H54 (cell line): ENCODE data around the gene EMD.
A peak's percentile ranks its signal among the peaks of the same experiment; 100 is the strongest.

Source experiments
- DNase-seq: peaks from one replicate; pipeline ENCODE4 v3.0.0; 2011; ENCODE audit warnings: low spot score, mixed read lengths; ENCODE audit not compliant: insufficient read length
- FAIRE-seq: peaks from 3 replicates; lab custom pipeline; 2011; peaks lifted over from hg19 to GRCh38; lab: Jason Lieb, UNC
- POLR2A ChIP-seq: IDR thresholded peaks from 2 replicates; pipeline ENCODE4 v1.6.1; 2011; ENCODE audit warnings: low read depth, mild to moderate bottlenecking, low read length

EMD gene

GRCh38 chrX:154360155-154360713 is 18.9 kb upstream of the EMD start:
- DNase-seq (no peak), FAIRE-seq (no peak)
- no peak for TF ChIP-seq POLR2A

- FAIRE-seq (no peak), DNase-seq (no peak)
- no peak for TF ChIP-seq POLR2A
These were observed 16.9 kb upstream of the EMD start for GRCh38 chrX:154362085-154362742.

DNA sequence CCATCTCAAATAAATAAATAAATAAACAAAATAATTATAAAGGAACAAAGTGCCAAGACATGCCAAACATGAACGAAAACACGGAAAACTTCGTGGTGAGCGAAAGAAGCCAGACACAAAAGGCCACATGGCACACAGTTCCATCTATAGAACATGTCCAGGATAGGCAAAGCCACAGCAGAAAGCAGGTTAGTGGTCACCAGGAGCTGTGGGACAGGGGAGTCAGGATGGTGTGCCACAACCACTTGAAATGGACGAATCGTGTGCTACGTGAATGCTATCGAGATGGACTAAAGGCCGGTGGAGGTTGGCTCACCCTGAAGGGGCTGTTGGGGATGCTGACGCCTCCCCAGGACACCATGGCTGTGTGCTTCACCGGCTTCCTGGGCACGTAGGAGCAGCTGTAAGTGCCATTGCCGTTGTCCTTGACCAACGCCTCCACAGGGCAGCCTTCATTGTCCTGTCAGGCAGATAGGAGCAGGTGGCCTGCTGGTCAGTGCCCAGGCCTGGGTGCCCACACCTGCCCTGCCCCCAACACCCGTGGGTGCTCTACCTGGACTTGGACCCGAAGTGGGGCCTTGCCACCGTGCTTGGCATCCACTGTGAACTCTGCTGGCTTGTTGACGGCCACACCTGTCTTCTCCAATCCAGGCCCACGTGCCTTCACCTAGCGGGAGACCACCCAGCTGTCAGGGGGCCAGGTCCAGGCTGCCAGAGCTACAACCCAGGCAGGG is 15.2 kb upstream of the EMD start:
- TF ChIP-seq POLR2A: no peak

GRCh38 chrX:154365052-154365600 is 14.0 kb upstream of the EMD start:
- FAIRE-seq: no peak
- DNase-seq: no peak
- TF ChIP-seq POLR2A: no peak

More for the DNA sequence above, 15.2 kb upstream of the EMD start:
- FAIRE-seq: no peak
- no peak for DNase-seq

DNA sequence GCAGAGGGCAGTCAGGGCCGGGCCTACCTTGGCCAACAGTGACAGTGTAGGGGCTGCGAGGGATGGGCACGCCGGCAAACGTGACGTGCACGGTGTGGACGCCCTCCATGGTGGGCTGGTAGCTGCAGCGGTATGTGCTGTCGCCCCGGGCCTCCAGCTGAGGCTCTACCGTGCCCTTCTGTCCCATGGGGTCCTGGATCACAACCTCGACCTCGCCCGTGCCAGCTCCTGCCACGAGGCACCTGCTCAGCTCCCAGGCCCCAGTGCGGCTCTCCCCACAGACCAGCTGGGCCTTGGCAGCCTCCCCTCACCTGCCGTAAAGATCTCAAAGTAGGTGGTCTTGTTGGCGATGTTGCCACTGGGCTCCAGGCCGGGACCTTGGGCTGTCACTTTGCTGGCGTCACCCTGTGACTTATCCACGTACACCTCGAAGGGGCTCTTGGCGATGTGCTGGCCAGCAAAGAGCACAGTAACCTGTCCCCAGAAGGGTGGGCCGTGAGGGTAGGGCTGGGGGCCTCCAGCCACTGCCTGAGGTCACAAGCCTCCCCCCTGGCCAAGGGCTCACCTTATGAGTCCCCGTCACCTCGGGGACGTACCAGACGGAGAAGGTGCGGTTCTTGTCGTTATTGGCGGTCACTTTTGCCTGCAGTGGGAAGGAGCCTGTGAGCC is 13.0 kb upstream of the EMD start:
- TF ChIP-seq POLR2A: no peak
- FAIRE-seq: no peak
- no peak for DNase-seq

- FAIRE-seq: no peak
- DNase-seq: no peak
- no peak for TF ChIP-seq POLR2A
These were observed 12.4 kb upstream of the EMD start for GRCh38 chrX:154366666-154367055.

DNA sequence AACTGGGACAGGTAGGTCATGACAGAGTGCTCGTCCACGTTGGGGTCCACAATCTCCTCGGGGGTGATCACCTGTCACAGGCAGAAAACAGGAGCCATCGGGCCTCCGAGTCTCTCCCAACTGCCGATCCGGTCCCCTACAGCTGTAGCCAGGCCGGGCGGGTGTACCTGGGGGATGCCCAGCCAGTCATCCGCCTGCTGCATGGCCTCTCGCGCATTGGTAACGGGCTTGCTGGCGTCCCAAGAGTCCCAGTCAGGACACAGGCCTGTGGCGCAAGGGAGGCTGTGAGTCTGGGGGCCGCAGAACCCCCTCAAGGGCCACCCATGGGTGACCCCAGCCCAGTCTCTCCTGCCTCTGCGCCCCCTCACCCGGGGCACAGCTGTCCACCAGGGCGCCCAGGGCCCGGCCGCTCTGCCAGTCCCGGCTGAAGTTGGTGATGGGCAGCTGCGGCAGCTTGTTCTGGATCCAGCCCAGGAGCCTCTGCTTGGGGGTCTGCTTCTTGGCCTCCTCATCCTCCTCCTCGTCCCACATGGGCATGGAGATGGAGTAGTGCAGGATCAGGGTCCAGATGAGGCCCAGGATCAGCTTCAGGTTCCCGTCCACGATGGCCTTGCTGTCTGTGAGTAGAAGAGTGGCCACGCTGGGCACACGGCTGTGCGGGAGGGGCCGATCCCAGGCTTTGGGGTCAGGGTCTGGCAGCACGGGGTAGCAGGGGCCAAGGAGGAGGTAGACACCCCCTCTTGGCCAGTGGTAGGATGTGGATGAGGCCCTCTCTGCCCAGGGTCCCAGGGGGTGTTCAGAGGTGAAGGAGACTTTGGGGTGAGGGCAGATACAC is 11.4 kb upstream of the EMD start:
- TF ChIP-seq POLR2A: no peak
- FAIRE-seq: no peak
- no peak for DNase-seq

DNA sequence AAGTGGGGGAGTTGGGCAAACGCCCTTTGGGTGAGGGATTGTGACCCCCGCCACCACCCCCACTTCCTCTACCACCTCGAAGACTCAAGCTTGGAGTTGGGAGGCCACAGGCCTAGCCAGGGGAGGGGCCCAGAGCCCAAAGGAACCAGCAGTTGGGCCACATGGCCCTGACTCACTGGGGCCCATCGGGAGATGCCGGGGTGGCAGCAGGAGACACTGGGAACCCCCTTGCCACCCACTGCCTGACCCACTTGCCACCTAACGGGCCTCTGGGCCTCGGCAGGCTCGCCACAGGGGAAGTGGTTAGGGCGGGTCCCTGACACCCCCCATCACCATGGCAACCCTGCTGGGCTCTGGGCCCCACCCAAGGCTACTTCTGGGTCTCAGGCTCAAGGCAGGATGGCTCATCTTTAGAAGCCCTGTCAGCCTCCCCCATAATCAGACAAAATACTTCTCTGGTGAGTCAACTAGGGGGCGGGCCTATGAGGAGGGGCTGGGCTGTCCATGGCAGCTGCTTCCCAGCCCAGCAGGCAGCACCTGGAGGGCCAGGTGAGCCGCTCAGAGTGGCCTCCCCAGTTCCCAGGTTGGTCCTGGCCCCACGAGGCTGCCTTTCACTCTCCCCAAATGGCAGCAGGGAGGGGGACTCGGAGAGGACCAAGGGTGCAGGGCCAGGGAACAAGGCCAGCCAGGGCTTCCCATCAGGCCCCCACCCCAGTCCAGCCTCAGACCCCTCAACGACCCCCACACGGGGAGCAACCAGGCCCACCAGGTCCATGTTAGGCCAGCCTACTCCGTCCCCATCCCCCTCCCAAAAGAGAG is 10.3 kb upstream of the EMD start:
- DNase-seq: peak; percentile 78
- TF ChIP-seq POLR2A: peak; percentile 39; the same call in 1 of the 2 replicates
- FAIRE-seq: peak; percentile 23

DNA sequence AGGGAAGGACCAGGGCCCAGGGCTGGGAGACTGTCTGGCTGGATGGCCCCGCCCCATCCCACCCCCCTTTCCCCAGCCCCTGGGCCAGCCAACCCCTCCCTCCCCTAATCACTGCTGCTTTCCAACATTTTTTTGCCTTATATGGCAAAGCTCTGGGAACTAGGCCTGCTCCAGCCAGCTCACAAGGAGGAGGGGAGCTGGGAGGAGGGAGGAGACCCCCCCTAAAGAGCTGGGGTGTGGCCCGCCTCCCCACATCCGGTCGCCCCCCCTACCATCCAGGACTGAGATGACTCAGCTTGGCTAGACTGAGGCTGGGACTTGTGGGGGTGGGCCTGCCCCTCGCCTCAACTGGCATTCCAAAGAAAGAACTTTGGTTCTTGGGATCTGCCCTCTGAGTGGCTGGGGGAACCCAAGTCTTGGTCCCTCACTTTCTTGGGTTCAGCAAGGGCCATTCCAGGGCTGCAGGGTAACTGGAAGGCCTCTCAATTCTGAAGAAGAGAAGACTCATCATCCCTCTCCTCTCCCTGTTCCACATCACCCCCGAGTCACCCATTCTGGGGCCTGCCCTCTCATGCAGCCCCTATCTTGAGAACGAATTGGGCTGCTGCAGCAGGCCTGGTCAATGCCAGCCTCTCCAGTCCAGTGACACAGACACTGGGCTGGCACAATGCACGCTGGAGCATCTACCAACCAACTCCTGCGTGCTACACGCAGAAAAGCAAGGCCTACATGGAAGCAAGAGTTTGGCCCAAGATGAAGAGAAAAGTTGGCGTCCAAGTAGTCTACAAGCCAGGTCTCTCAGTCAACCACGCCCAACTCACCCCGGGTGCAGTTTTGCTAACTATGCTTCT is 9.4 kb upstream of the EMD start:
- TF ChIP-seq POLR2A: peak; percentile 36; the same call in 1 of the 2 replicates
- FAIRE-seq: no peak
- DNase-seq: peak; percentile 78

DNA sequence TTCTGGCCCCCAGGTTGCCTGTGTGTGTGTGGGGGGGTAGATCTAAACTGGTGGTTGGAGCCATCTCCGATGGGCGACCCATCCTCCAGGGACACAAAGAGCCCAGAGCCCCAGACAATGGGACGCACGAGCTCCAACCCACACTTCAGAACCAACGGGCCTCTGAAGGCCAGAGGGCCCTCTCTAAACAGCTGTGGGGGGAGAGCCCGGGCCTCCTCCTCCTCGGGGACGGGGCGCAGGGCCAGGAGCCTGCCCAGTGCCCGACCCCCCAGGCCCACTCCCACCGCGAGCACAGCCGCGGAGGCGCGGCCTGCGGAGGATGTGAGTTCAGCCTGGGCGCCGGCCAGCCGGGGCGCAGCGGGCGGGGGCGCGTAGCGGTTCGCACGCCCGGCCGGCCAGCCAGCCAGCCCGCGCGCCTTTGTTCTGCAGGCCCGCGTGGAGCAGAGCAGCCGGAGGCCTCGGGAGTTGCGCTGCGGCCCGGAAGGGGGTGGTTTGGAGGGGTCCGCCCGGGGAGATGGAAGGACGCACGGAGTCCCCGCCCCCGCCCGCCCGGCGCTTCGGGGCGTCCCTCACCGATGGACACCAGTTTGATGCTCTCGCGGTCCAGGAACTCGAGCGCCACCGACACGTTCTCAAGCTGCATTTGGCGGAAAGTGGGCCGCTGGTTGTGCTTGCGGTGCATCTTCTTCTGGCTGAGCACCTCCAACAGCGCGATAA is 8.6 kb upstream of the EMD start:
- no peak for FAIRE-seq
- no peak for TF ChIP-seq POLR2A
- DNase-seq: no peak
